CD4-positive, alpha-beta memory T cell (primary cell): ENCODE results near the gene PES1. TPM values are rescaled to one million over a fixed set of nuclear protein-coding genes. Genes with fewer than 3 reads are reported as not detected.
"Not testable (repeated sequence)": the region's sequence is repeated elsewhere in the genome, so short reads cannot be mapped to it uniquely, and the experiment has no call there.

ENCODE experiments used
- CTCF ChIA-PET: fragments of 350-600 bp; sonication (Branson Sonifier 250); formaldehyde crosslinking; loops from one replicate; lab custom pipeline; 2021; ENCODE audit warnings: inconsistent platforms; ENCODE audit not compliant: partially characterized antibody; lab: Charles Lee
- POLR2A ChIA-PET: fragments of 350-600 bp; sonication (Branson Sonifier 250); formaldehyde crosslinking; loops from one replicate; lab custom pipeline; 2021; ENCODE audit not compliant: partially characterized antibody; lab: Charles Lee
- DNase-seq, 5 donors: peaks; one replicate each; pipeline versions ENCODE4 v3.0.0 to v3.0.0-alpha.2; 2020 to 2022; ENCODE audit warnings: mixed read lengths in 1 of 5
- H3K27ac ChIP-seq: one replicate; pipeline ENCODE4 v1.7.0; 2013; ENCODE audit warnings: low read depth, low read length
- H3K27me3 ChIP-seq: 2 replicates; pipeline ENCODE4 v1.7.0; 2013; ENCODE audit warnings: mild to moderate bottlenecking, low read length, moderate library complexity; ENCODE audit not compliant: insufficient read depth
- H3K36me3 ChIP-seq: 2 replicates; pipeline ENCODE4 v1.7.0; 2013; ENCODE audit warnings: mild to moderate bottlenecking, low read length, moderate library complexity; ENCODE audit not compliant: insufficient read depth
- H3K4me1 ChIP-seq: 2 replicates; pipeline ENCODE4 v1.7.0; 2013; ENCODE audit warnings: mild to moderate bottlenecking, low read length, moderate library complexity; ENCODE audit not compliant: insufficient read depth
- H3K4me3 ChIP-seq, 2 donors: one replicate each; pipeline ENCODE4 v1.7.0; 2013; ENCODE audit warnings: low read length in 2 of 2, mild to moderate bottlenecking in 1 of 2
- H3K9me3 ChIP-seq, 2 donors: one replicate each; pipeline ENCODE4 v1.7.0; 2013; ENCODE audit warnings: low read length in 2 of 2, control low read depth in 1 of 2; ENCODE audit not compliant: control insufficient read depth in 1 of 2
- H3K27ac Mint-ChIP-seq, 7 donors: one replicate each; pipeline ENCODE4 v1.8.0; 2020 to 2021; ENCODE audit warnings: mixed read lengths in 7 of 7, mild to moderate bottlenecking in 6 of 7, inconsistent platforms in 3 of 7, moderate library complexity in 3 of 7
- H3K27me3 Mint-ChIP-seq, 2 donors: one replicate each; pipeline ENCODE4 v1.8.0; 2020 to 2021; ENCODE audit warnings: mixed read lengths in 2 of 2
- H3K36me3 Mint-ChIP-seq, 2 donors: one replicate each; pipeline ENCODE4 v1.8.0; 2020 to 2021; ENCODE audit warnings: mixed read lengths in 2 of 2, inconsistent platforms in 1 of 2, mild to moderate bottlenecking in 1 of 2
- H3K4me1 Mint-ChIP-seq, 4 donors: one replicate each; pipeline ENCODE4 v1.8.0; 2020 to 2021; ENCODE audit warnings: mixed read lengths in 4 of 4, mild to moderate bottlenecking in 1 of 4
- H3K4me3 Mint-ChIP-seq, 8 donors: one replicate each; pipeline ENCODE4 v1.8.0; 2020 to 2021; ENCODE audit warnings: mixed read lengths in 8 of 8, mild to moderate bottlenecking in 7 of 8, moderate library complexity in 6 of 8, inconsistent platforms in 3 of 8
- H3K9me3 Mint-ChIP-seq, 8 donors: one replicate each; pipeline ENCODE4 v1.8.0; 2020 to 2021; ENCODE audit warnings: mixed read lengths in 8 of 8, mild to moderate bottlenecking in 5 of 8, inconsistent platforms in 3 of 8, moderate library complexity in 1 of 8
- intact Hi-C: fragments of 100-400 bp; cut with micrococcal nuclease; formaldehyde crosslinking; loops from one replicate; pipeline ENCODE4 v1.15.1; 2023
- polyA plus RNA-seq, 2 donors: library from polyadenylated mRNA; unstranded; fragments of 300-500 nt; fragmentation: Illumina TruSeq; gene quantifications; one replicate each; pipeline ENCODE4 v1.2.3, GENCODE V29; 2021
- total RNA-seq, 2 experiments: library from RNA; stranded (reverse); gene quantifications; one replicate each; pipeline ENCODE4 v1.2.3, GENCODE V29; 2021

The PES1 gene
- total and polyA plus RNA-seq, 4 experiments from 2014 or later: 41.3 to 51.6 (median 49.4) TPM

DNA sequence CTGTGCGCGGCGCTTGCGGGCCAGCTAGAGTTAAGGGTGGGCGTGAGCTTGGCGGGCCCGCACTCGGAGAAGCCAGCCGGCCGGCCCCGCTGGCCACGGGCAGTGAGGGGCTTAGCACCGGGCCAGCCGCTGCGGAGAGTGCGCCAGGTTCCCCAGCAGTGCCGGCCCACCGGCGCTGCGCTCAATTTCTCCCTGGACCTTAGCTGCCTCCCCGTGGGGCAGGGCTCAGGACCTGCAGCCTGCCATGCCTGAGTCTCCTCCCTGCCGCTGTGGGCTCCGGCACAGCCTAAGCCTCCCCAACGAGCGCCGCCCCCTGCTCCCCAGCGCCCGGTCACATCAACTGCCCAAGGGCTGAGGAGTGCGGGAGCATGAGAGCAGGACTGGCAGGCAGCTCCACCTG lies 5.2 kb upstream of the PES1 start:
- Mint-ChIP-seq H3K4me3 (no peak overlapping the region), H3K9me3 (no peaks in the 10 kb centered on the region), H3K36me3 (no peaks in the 10 kb centered on the region), H3K4me1 (peaks cover 0 to 2% (median 0%) of the 10 kb centered on the region in 4 donors), H3K27me3 (peaks cover 6 to 7% of the 10 kb centered on the region in 2 donors), H3K27ac (no peak overlapping the region)
- ChIA-PET POLR2A (no interaction called here), CTCF (interaction anchor here (0.7 kb wide), 1 partner anchor 9 kb away, joined by 3 read pairs; no protein-coding TSS in a partner anchor)
- no peak overlapping the region for H3K4me3 ChIP-seq
- no peaks in the 10 kb centered on the region for H3K27me3 ChIP-seq
- intact Hi-C loops: no loop called here
- no peak overlapping the region for H3K27ac ChIP-seq
- peaks cover 4% of the 10 kb centered on the region for H3K4me1 ChIP-seq
- DNase-seq: no peak
- H3K36me3 ChIP-seq: no peaks in the 10 kb centered on the region
- H3K9me3 ChIP-seq: no peaks in the 10 kb centered on the region

- POLR2A ChIA-PET: interaction anchor here (0.6 kb wide), 2 partner anchors 9 to 672 kb away, joined by 3 read pairs; no protein-coding TSS in a partner anchor
- no peak overlapping the region for H3K27ac ChIP-seq
- H3K9me3 ChIP-seq: no peaks in the 10 kb centered on the region
- H3K27me3 ChIP-seq: no peaks in the 10 kb centered on the region
- no peak overlapping the region for H3K4me3 Mint-ChIP-seq
- H3K36me3 ChIP-seq: no peaks in the 10 kb centered on the region
- no peak for DNase-seq
- H3K36me3 Mint-ChIP-seq: no peaks in the 10 kb centered on the region
- peaks cover 0 to 2% (median 0%) of the 10 kb centered on the region in 4 donors for H3K4me1 Mint-ChIP-seq
- CTCF ChIA-PET: interaction anchor here (1.4 kb wide), 1 partner anchor 10 kb away, joined by 6 read pairs; no protein-coding TSS in a partner anchor
- no peak overlapping the region for H3K4me3 ChIP-seq
- peaks cover 7% of the 10 kb centered on the region for H3K4me1 ChIP-seq
- H3K9me3 Mint-ChIP-seq: no peaks in the 10 kb centered on the region
- H3K27me3 Mint-ChIP-seq: peaks cover 6 to 7% of the 10 kb centered on the region in 2 donors
- intact Hi-C loops: no loop called here
- no peak overlapping the region for H3K27ac Mint-ChIP-seq
Observed at GRCh38 chr22:30596199-30596598, 4.5 kb upstream of the PES1 start.

- H3K4me1 ChIP-seq: peaks cover 22% of the 10 kb centered on the region
- H3K4me3 ChIP-seq, H3K9me3 Mint-ChIP-seq, H3K27me3 Mint-ChIP-seq, H3K27ac ChIP-seq, H3K4me3 Mint-ChIP-seq, DNase-seq, H3K27me3 ChIP-seq, H3K27ac Mint-ChIP-seq, H3K9me3 ChIP-seq: not testable (repeated sequence)
- ChIA-PET POLR2A (interaction anchor here (1.0 to 2.4 kb wide), 4 partner anchors 14 to 376 kb away, joined by 3 to 19 read pairs (median 4); partner anchors contain the start of genes MORC2, TCN2 and TUG1), CTCF (interaction anchor here (1.0 to 1.9 kb wide), 4 partner anchors 12 to 42 kb away, joined by 3 to 7 read pairs (median 4); partner anchors contain the start of gene TCN2)
- peaks cover 19 to 26% of the 10 kb centered on the region in 2 donors for H3K36me3 Mint-ChIP-seq
- H3K4me1 Mint-ChIP-seq: peaks cover 0 to 10% (median 3%) of the 10 kb centered on the region in 4 donors
- H3K36me3 ChIP-seq: peaks cover 11% of the 10 kb centered on the region
- intact Hi-C loops: loop anchor here (1.0 to 5.0 kb wide), 4 partner anchors 43 to 1885 kb away; partner anchors contain the start of genes NF2, SLC35E4 and TUG1
Observed at GRCh38 chr22:30592360-30592713, 627 bp upstream of the PES1 start.

- intact Hi-C loops: loop anchor here (1.0 to 5.0 kb wide), 4 partner anchors 76 to 1886 kb away; partner anchors contain the start of genes DUSP18 and NF2
- peaks cover 3 to 7% of the 10 kb centered on the region in 2 donors for H3K27me3 Mint-ChIP-seq
Observed at GRCh38 chr22:30591191-30591587, 521 bp downstream of the PES1 start.

DNA sequence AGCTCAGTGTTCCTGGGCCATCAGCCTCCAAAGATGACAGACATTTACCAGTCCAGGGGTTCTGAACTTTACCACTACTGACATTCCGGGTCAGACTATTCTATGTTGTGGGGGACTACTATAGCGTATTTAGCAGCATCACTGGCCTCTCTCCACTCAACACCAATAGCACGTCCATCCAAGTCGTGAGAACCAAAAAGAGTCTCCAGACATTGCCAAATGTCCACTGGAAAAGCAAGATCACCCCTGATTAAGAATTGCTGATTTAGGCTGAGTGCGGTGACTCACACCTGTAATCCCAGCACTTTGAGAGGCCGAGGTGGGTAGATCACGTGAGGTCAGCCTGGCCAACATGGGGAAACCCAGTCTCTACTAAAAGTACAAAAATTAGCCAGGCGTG lies 5.3 kb downstream of the PES1 start:
- H3K9me3 ChIP-seq: no peaks in the 10 kb centered on the region
- Mint-ChIP-seq H3K9me3 (no peaks in the 10 kb centered on the region), H3K27me3 (no peaks in the 10 kb centered on the region), H3K36me3 (peaks cover 63% of the 10 kb centered on the region in 2 donors), H3K27ac (no peak overlapping the region), H3K4me3 (no peak overlapping the region), H3K4me1 (peaks cover 0 to 10% (median 4%) of the 10 kb centered on the region in 4 donors)
- intact Hi-C loops: no loop called here
- peaks cover 17% of the 10 kb centered on the region for H3K4me1 ChIP-seq
- CTCF ChIA-PET: interaction anchor here (1.2 kb wide), 1 partner anchor 20 kb away, joined by 3 read pairs; no protein-coding TSS in a partner anchor
- H3K27ac ChIP-seq: no peak overlapping the region
- no peaks in the 10 kb centered on the region for H3K27me3 ChIP-seq
- POLR2A ChIA-PET: no interaction called here
- no peak for DNase-seq
- H3K36me3 ChIP-seq: peaks cover 68% of the 10 kb centered on the region
- no peak overlapping the region for H3K4me3 ChIP-seq

More at GRCh38 chr22:30591191-30591587, 521 bp downstream of the PES1 start:
- ChIA-PET POLR2A (interaction anchor here (0.6 to 2.4 kb wide), 10 partner anchors 10 to 1039 kb away, joined by 3 to 19 read pairs (median 4); partner anchors contain the start of genes GAL3ST1, MORC2, SLC35E4 and TCN2), CTCF (interaction anchor here (0.8 to 1.9 kb wide), 5 partner anchors 11 to 329 kb away, joined by 3 to 7 read pairs (median 3); no protein-coding TSS in a partner anchor)
- H3K27ac Mint-ChIP-seq: no peak overlapping the region
- no peaks in the 10 kb centered on the region for H3K27me3 ChIP-seq
- peaks cover 29 to 35% of the 10 kb centered on the region in 2 donors for H3K36me3 Mint-ChIP-seq
- H3K27ac ChIP-seq: peak overlapping the region; percentile 78
- no peaks in the 10 kb centered on the region for H3K9me3 ChIP-seq
- no peak overlapping the region for H3K4me3 Mint-ChIP-seq
- H3K9me3 Mint-ChIP-seq: no peaks in the 10 kb centered on the region
- peaks cover 22% of the 10 kb centered on the region for H3K36me3 ChIP-seq
- H3K4me3 ChIP-seq: peak overlapping the region; percentile 50 to 99
- DNase-seq: no peak
- H3K4me1 Mint-ChIP-seq: peaks cover 0 to 10% (median 4%) of the 10 kb centered on the region in 4 donors
- peaks cover 22% of the 10 kb centered on the region for H3K4me1 ChIP-seq

DNA sequence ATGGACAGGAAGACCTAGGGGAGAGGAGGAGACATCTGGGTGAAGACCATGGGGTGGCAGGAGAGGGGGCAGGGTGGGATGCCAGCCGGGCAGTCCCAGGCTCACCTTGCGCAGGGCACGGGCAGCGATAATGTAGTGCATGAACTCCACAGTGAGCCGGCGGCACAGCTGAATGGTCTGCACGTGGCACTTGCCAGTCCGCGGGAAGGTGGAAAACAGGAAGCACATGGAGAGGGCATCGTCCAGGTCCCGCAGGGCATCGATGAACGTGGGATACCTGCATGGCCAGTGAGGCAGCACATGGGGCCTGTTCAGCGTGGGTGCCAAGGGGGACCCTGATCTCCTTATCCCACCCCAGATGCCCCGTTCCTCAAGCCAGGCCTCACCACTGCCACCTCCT lies 7.3 kb downstream of the PES1 start:
- no peaks in the 10 kb centered on the region for H3K27me3 Mint-ChIP-seq
- H3K4me1 Mint-ChIP-seq: peaks cover 0 to 5% (median 0%) of the 10 kb centered on the region in 4 donors
- no peaks in the 10 kb centered on the region for H3K4me1 ChIP-seq
- no peak overlapping the region for H3K4me3 Mint-ChIP-seq
- intact Hi-C loops: no loop called here
- CTCF ChIA-PET: no interaction called here
- H3K27ac Mint-ChIP-seq: peak overlapping the region in 1 of 7 donors; percentile 43
- no peaks in the 10 kb centered on the region for H3K9me3 Mint-ChIP-seq
- no peak overlapping the region for H3K27ac ChIP-seq
- peaks cover 88% of the 10 kb centered on the region for H3K36me3 ChIP-seq
- H3K9me3 ChIP-seq: no peaks in the 10 kb centered on the region
- POLR2A ChIA-PET: no interaction called here
- DNase-seq: no peak
- no peak overlapping the region for H3K4me3 ChIP-seq
- peaks cover 71 to 78% of the 10 kb centered on the region in 2 donors for H3K36me3 Mint-ChIP-seq
- H3K27me3 ChIP-seq: no peaks in the 10 kb centered on the region

DNA sequence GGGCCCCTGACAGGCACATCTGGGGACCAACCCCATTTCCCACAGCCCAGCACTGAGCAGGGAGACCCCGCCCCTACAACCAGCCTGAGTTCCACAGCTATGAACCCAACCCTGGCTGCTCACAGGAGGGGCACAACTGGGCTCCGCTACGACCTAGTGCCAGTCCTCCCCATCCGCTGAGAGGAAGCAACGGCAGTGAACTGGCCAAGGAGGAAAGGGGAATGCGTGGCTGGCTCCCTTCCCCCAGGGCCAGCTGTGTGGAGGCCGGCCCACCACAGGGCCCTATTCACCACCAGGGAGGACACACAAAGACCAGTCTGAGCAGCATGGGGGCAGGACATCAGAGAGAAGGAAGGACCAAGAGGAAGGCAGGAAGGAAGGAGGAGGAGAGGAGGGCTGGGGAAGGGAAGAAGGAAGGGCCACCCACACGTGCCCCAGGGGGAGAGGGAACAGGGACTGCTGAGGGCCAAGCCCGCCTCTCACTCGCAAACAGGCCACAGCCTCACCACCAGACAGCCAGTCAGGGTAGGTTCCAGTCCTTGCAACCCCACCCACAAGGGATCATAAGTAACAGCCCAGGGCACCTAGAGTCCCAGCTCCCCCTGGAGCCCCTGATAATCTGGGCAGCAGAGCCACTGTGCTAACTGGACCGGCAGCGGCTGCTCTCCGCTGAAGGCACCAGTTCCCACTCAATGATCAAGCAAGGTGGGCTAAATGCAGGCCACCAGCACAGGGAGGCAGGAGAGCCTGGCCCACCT lies 8.7 kb downstream of the PES1 start:
- Mint-ChIP-seq H3K27me3 (no peaks in the 10 kb centered on the region), H3K36me3 (peaks cover 73 to 82% of the 10 kb centered on the region in 2 donors), H3K27ac (no peak overlapping the region), H3K4me1 (peaks cover 0 to 2% (median 0%) of the 10 kb centered on the region in 4 donors), H3K4me3 (no peak overlapping the region), H3K9me3 (no peaks in the 10 kb centered on the region)
- no peaks in the 10 kb centered on the region for H3K27me3 ChIP-seq
- no peaks in the 10 kb centered on the region for H3K9me3 ChIP-seq
- H3K4me3 ChIP-seq: no peak overlapping the region
- DNase-seq: no peak
- no peak overlapping the region for H3K27ac ChIP-seq
- CTCF ChIA-PET: no interaction called here
- POLR2A ChIA-PET: no interaction called here
- peaks cover 98% of the 10 kb centered on the region for H3K36me3 ChIP-seq
- intact Hi-C loops: no loop called here
- no peaks in the 10 kb centered on the region for H3K4me1 ChIP-seq
